Keratinocyte (primary cell): ENCODE measurements around the gene ACBD7. TPM values are rescaled to one million over a fixed set of nuclear protein-coding genes. Genes with fewer than 3 reads are reported as not detected.

ENCODE experiments used
- DNase-seq: peaks from one replicate; pipeline ENCODE4 v3.0.0-alpha.2; 2011; ENCODE audit warnings: low read depth, missing footprints, low spot score
- FAIRE-seq: peaks from 2 replicates; lab custom pipeline; 2011; peaks lifted over from hg19 to GRCh38; lab: Jason Lieb, UNC
- H2AFZ ChIP-seq: 2 replicates; pipeline ENCODE4 v1.6.0; 2012; ENCODE audit warnings: low read length, control low read depth, inconsistent platforms; ENCODE audit not compliant: control insufficient read depth
- H3K27ac ChIP-seq: 2 replicates; pipeline ENCODE4 v1.5.1; 2011; ENCODE audit warnings: low read length; ENCODE audit not compliant: control insufficient read depth, insufficient read depth
- H3K27me3 ChIP-seq: 3 replicates; pipeline ENCODE4 v1.6.0; 2011; ENCODE audit warnings: low read length; ENCODE audit not compliant: control insufficient read depth, insufficient read depth; ENCODE audit errors: extremely low read depth
- H3K36me3 ChIP-seq, 2 experiments: 2 replicates in 1 of 2; 3 replicates in 1 of 2; pipeline ENCODE4 v1.5.1; 2011; ENCODE audit warnings: low read length in 2 of 2, mild to moderate bottlenecking in 1 of 2; ENCODE audit not compliant: control insufficient read depth in 2 of 2, insufficient read depth in 2 of 2; ENCODE audit errors: extremely low read depth in 1 of 2
- H3K4me1 ChIP-seq: 3 replicates; pipeline ENCODE4 v1.5.1; 2011; ENCODE audit warnings: low read length; ENCODE audit not compliant: control insufficient read depth, insufficient read depth; ENCODE audit errors: extremely low read depth
- H3K4me2 ChIP-seq: 3 replicates; pipeline ENCODE4 v1.6.0; 2011; ENCODE audit warnings: low read depth, low read length; ENCODE audit not compliant: control insufficient read depth, insufficient read depth; ENCODE audit errors: extremely low read depth
- H3K4me3 ChIP-seq, 3 experiments: fragments of 200-600 bp in 1 of 3; sonication (generic) in 1 of 3; 2 replicates in 2 of 3; 3 replicates in 1 of 3; pipeline ENCODE4 v1.5.1; 2011 to 2016; ENCODE audit warnings: low read length in 3 of 3, mild to moderate bottlenecking in 3 of 3, control low read depth in 2 of 3, inconsistent platforms in 1 of 3, low read depth in 1 of 3, mixed read lengths in 1 of 3, mixed run types in 1 of 3, moderate library complexity in 1 of 3; ENCODE audit not compliant: control insufficient read depth in 2 of 3, insufficient read depth in 2 of 3; ENCODE audit errors: extremely low read depth in 1 of 3
- H3K79me2 ChIP-seq: 2 replicates; pipeline ENCODE4 v1.6.0; 2012; ENCODE audit warnings: low read length; ENCODE audit not compliant: control insufficient read depth, insufficient read depth
- H3K9ac ChIP-seq: 3 replicates; pipeline ENCODE4 v1.6.0; 2011; ENCODE audit warnings: low read length; ENCODE audit not compliant: control insufficient read depth, insufficient read depth; ENCODE audit errors: extremely low read depth
- H3K9me1 ChIP-seq: 3 replicates; pipeline ENCODE4 v1.6.0; 2011; ENCODE audit warnings: low read length; ENCODE audit not compliant: control insufficient read depth, insufficient read depth; ENCODE audit errors: extremely low read depth
- H3K9me3 ChIP-seq: 2 replicates; pipeline ENCODE4 v1.5.1; 2012; ENCODE audit warnings: low read depth, low read length; ENCODE audit not compliant: control insufficient read depth
- H4K20me1 ChIP-seq: 3 replicates; pipeline ENCODE4 v1.6.0; 2011; ENCODE audit warnings: low read length; ENCODE audit not compliant: control insufficient read depth, insufficient read depth; ENCODE audit errors: extremely low read depth
- CTCF ChIP-seq, 3 experiments: IDR thresholded peaks in 1 of 3; conservative IDR thresholded peaks in 1 of 3; optimal IDR thresholded peaks in 1 of 3; 2 replicates in 2 of 3; 3 replicates in 1 of 3; pipeline versions ENCODE3 to v1.5.1; 2011; ENCODE audit warnings: low read length in 3 of 3, mild to moderate bottlenecking in 3 of 3, moderate library complexity in 2 of 3, control low read depth in 1 of 3, inconsistent platforms in 1 of 3; ENCODE audit not compliant: insufficient read depth in 2 of 3; ENCODE audit errors: extremely low read depth in 1 of 3
- EZH2 ChIP-seq: IDR thresholded peaks from one replicate; pipeline ENCODE4 v1.6.1; 2012; ENCODE audit warnings: inconsistent platforms, mild to moderate bottlenecking, low read length, moderate library complexity
- dilution Hi-C: fragments of 300-500 bp; cut with MboI; formaldehyde crosslinking; loops from one replicate; pipeline ENCODE4 v1.7.0; 2020; ENCODE audit warnings: low sequenced_read_pairs; ENCODE audit not compliant: extremely low pct_ligation_motif_present
- polyA plus RNA-seq, 5 experiments: library from polyadenylated mRNA; depleted of rRNA in 3 of 5; stranded (reverse) in 3 of 5; stranded (forward) in 1 of 5; unstranded in 1 of 5; fragments of >200 nt; gene quantifications; 1 replicate in 1 of 5; 2 replicates in 3 of 5; 3 replicates in 1 of 5; pipeline versions ENCODE4 v1.2.1 to v1.2.3, GENCODE V29; 2011 to 2012; ENCODE audit warnings: missing spikeins in 2 of 5, low read depth in 1 of 5, low replicate concordance in 1 of 5

ACBD7 gene
- polyA plus RNA-seq, 1 donor (not counting 4 experiments of a cell fraction or from before 2014, with no cell fraction given), result 0.20 TPM

DNA sequence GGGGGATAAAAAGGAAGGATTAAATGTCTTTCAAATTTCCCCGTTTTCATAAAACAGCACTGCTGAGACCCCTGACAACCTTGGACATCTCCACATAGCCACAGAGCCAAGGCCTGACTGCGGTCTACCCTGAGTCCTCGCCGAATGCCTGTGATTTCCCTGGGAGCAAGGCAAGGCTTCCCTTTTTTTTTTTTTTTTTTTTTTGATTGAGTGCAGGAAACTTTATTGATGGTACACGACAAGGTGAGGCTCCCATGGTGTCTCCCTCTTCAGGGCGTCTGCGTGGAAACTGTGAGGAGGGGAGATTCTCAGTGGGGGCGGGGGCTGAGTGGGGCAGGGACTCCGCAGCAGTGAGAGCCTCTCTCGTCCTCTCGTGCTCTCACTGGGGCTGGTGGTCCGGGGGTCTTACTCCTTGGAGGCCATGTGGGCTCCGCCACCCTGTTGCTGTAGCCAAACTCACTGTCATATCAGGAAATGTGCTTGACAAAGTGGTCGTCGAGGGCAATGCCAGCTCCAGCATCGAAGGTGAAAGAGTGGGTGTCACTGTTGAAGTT, 4.4 kb upstream of the ACBD7 start:
- H3K4me2 ChIP-seq, result no peak overlapping the region
- H3K27me3 ChIP-seq, result no peaks in the 10 kb centered on the region
- no peak overlapping the region for H3K9ac ChIP-seq
- H4K20me1 ChIP-seq, result no peaks in the 10 kb centered on the region
- dilution Hi-C loops, result no loop called here
- H3K27ac ChIP-seq, result no peak overlapping the region
- DNase-seq (no peak), FAIRE-seq (no peak)
- no peak overlapping the region for H3K4me3 ChIP-seq
- H2AFZ ChIP-seq, result no peak overlapping the region
- H3K9me3 ChIP-seq, result no peaks in the 10 kb centered on the region
- peaks cover 6% of the 10 kb centered on the region for H3K79me2 ChIP-seq
- no peaks in the 10 kb centered on the region for H3K9me1 ChIP-seq
- no peaks in the 10 kb centered on the region for H3K36me3 ChIP-seq
- no peak for TF ChIP-seq CTCF (optimal IDR thresholded peaks at IDR 0.05 in 1 of 3, IDR thresholded peaks at IDR 0.05 in 1 of 3, conservative IDR thresholded peaks at IDR 0.05 in 1 of 3; ENCODE audit: extremely low read depth in 1 of 3, insufficient read depth in 2 of 3, low read length in 3 of 3)
- no peak for TF ChIP-seq EZH2
- peaks cover 6% of the 10 kb centered on the region for H3K4me1 ChIP-seq

DNA sequence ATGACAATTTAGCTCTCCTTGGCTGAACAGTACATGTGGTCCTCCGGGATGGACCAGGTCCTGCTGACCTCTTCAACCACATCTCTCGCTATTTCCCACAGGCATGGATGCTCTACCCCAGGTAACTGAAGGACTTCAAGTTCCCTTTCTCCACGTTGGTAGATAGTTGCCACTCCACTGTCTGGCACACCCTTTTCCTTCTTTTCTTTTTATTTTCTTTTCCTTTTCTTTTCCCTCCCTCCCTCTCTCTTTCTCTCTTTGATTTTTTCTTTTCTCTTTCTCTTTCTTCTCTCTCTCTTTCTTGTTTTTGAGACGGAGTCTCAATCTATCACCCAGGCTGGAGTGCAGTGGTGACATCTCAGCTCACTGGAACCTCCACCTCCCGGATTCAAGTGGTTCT, 2.8 kb upstream of the ACBD7 start:
- no peak overlapping the region for H3K9ac ChIP-seq
- H3K4me1 ChIP-seq, result peaks cover 3% of the 10 kb centered on the region
- no peak overlapping the region for H3K27ac ChIP-seq
- TF ChIP-seq EZH2 (no peak), CTCF (optimal IDR thresholded peaks at IDR 0.05 in 1 of 3, IDR thresholded peaks at IDR 0.05 in 1 of 3, conservative IDR thresholded peaks at IDR 0.05 in 1 of 3; ENCODE audit: extremely low read depth in 1 of 3, insufficient read depth in 2 of 3, low read length in 3 of 3) (no peak)
- H3K4me3 ChIP-seq, result no peak overlapping the region
- no peaks in the 10 kb centered on the region for H3K79me2 ChIP-seq
- no peaks in the 10 kb centered on the region for H3K27me3 ChIP-seq
- H4K20me1 ChIP-seq, result no peaks in the 10 kb centered on the region
- H3K9me1 ChIP-seq, result no peaks in the 10 kb centered on the region
- FAIRE-seq (no peak), DNase-seq (no peak)
- no peak overlapping the region for H3K4me2 ChIP-seq
- no peaks in the 10 kb centered on the region for H3K36me3 ChIP-seq
- H3K9me3 ChIP-seq, result no peaks in the 10 kb centered on the region
- dilution Hi-C loops, result no loop called here
- H2AFZ ChIP-seq, result no peak overlapping the region
